ENCODE results near the gene ADGRE2.

The ADGRE2 gene

DNA sequence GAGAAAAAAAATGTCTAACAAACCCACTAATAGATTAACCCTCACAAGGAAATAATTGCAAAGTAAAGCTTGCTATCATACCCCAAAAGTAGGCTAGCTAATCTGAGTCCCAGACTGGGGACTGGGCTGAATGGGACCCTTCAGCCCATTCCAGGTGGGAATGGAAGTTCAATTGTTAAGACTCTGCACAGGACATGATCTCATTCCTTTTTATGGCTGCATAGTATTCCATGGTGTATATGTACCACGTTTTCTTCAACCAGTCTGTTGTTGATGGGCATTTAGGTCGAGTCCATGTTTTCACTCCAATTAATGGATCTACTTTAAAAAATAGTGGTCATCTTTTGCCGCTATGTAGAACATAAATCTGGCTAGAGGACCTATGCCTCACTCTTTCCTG lies 38.7 kb upstream of the ADGRE2 start:
- no peaks in the 10 kb centered on the region for H3K36me3 ChIP-seq (ENCODE audit: control insufficient read depth in 2 of 2, insufficient read depth in 1 of 2, low read length in 2 of 2)
- no peak for TF ChIP-seq ZNF404 (tag by site-specific recombination; IDR thresholded peaks at IDR 0.05)
- TF ChIP-seq ZNF146 (tag by site-specific recombination; IDR thresholded peaks at IDR 0.05): peak; percentile 55; the same call in 1 of the 2 replicates
- H3K4me3 ChIP-seq (ENCODE audit: low read depth, low read length): no peak overlapping the region
- ChIA-PET POLR2A (no interaction called here), CTCF (no interaction called here)
- no peaks in the 10 kb centered on the region for H3K4me1 ChIP-seq (ENCODE audit: control insufficient read depth, insufficient read depth, low read length)
- no peak overlapping the region for H3K27ac ChIP-seq (ENCODE audit: extremely low read depth, low read depth, low read length)
- no peaks in the 10 kb centered on the region for H3K9me3 ChIP-seq (ENCODE audit: control insufficient read depth, insufficient read depth, low read depth, low read length)

DNA sequence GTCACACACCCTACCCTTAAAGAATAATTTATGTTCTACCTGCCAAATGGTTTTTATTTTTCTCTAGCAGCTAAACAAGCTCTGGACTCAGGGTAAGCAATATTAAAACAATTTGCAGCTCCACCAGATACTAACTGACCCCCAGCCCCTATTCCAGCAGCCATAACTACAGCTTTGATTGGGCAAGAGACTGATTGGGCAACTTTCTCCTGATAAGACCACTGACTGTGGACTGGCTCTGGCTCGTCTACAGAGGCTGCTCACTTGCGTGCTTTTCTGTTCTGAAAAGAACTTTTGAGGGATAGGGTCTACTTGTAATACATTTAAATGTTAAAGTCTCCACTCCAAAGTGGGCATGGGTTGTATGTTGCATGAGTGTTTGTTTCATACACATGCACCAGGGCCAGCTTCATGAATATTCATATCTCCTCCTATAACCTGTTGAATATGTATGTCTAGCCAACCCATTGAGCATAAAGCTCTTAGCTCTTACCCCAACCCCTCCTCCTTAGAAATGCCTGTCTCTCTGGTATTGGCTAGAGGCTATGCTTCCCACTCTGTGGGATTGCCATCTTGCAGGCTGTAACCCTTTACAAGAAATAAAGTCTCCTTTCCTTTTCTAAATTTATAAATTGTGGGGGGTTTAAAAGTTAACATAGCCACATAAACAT lies 36.8 kb upstream of the ADGRE2 start:
- POLR2A ChIA-PET: no interaction called here
- H3K9me3 ChIP-seq (ENCODE audit: control insufficient read depth, insufficient read depth, low read depth, low read length): no peaks in the 10 kb centered on the region

DNA sequence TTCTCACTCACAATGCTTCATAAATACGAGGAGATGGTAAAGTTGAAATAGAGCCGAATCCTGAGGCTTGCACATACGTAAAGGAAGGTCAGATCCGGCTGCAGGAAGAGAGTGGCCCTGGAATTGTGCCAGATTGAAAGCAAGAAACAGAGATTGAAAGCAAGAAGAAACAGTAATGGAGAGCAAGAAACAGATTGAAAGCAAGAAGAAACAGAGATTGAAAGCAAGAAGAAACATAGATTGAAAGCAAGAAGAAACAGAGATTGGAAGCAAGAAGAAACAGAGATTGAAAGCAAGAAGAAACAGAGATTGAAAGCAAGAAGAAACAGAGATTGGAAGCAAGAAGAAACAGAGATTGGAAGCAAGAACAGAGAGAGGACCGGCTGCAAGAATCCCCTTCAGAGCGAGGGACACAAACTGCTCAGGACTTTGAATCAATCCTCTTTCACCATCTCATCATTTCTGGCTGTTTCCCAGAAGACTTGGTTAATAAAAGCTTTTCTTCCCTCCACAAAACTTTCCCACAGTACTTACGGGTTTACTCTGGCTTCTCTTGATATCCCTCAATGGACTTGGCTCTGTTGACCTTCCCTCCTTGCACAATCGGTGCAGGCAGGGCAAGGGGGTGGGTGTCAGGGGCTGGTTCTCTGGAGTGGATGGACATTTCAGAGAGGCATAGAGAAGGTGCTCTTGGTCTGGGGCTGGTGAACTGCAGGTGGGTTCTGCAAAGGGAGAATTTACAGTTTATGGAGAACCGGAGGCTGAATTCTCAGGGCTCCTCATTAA lies 31.1 kb upstream of the ADGRE2 start:
- H3K27ac ChIP-seq (ENCODE audit: extremely low read depth, low read depth, low read length): no peak overlapping the region
- H3K36me3 ChIP-seq (ENCODE audit: control insufficient read depth in 2 of 2, insufficient read depth in 1 of 2, low read length in 2 of 2): no peaks in the 10 kb centered on the region
- H3K4me1 ChIP-seq (ENCODE audit: control insufficient read depth, insufficient read depth, low read length): no peaks in the 10 kb centered on the region
- no peak overlapping the region for H3K4me3 ChIP-seq (ENCODE audit: low read depth, low read length)
- no peaks in the 10 kb centered on the region for H3K9me3 ChIP-seq (ENCODE audit: control insufficient read depth, insufficient read depth, low read depth, low read length)
- ChIA-PET POLR2A (no interaction called here), CTCF (no interaction called here)
- TF ChIP-seq ZBTB17 (tag by site-specific recombination; IDR thresholded peaks at IDR 0.05) (peak; percentile 47; the same call in 1 of the 2 replicates), ZNF132 (tag by site-specific recombination; IDR thresholded peaks at IDR 0.05; ENCODE audit: borderline replicate concordance) (no peak)

More for the DNA sequence above, 36.8 kb upstream of the ADGRE2 start:
- TF ChIP-seq ZNF335 (tag by site-specific recombination; conservative IDR thresholded peaks at IDR 0.05): no peak
- TF ChIP-seq SCRT2 (tag by site-specific recombination; IDR thresholded peaks at IDR 0.05): peak; percentile 21; the same call in 1 of the 2 replicates
- Histone ChIP-seq H3K36me3 (ENCODE audit: control insufficient read depth in 2 of 2, insufficient read depth in 1 of 2, low read length in 2 of 2) (no peaks in the 10 kb centered on the region), H3K4me1 (ENCODE audit: control insufficient read depth, insufficient read depth, low read length) (no peaks in the 10 kb centered on the region), H3K4me3 (ENCODE audit: low read depth, low read length) (no peak overlapping the region), H3K27ac (ENCODE audit: extremely low read depth, low read depth, low read length) (no peak overlapping the region)
- CTCF ChIA-PET: no interaction called here

DNA sequence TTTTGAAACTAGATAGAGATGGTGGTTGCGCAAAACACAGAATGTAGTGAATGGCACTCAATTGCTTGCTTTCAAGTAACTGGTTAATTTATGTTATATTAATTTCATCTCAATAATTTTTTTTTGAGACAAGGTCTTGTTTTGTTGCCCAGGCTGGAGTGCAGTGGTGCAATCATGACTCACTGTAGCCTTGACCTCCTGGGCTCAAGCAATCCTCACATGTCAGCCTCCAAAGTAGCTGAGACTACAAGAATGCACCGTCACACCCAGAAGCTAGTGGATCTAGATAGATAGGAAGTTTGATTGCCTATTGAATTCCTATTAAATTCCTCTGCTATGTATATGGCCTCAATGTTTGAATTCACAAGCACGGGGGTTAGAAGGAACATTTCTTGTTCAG lies 26.4 kb upstream of the ADGRE2 start:
- Histone ChIP-seq H3K36me3 (ENCODE audit: control insufficient read depth in 2 of 2, insufficient read depth in 1 of 2, low read length in 2 of 2) (no peaks in the 10 kb centered on the region), H3K9me3 (ENCODE audit: control insufficient read depth, insufficient read depth, low read depth, low read length) (no peaks in the 10 kb centered on the region), H3K4me1 (ENCODE audit: control insufficient read depth, insufficient read depth, low read length) (no peaks in the 10 kb centered on the region), H3K4me3 (ENCODE audit: low read depth, low read length) (no peak overlapping the region), H3K27ac (ENCODE audit: extremely low read depth, low read depth, low read length) (no peak overlapping the region)
- CTCF ChIA-PET: interaction anchor here (0.8 kb wide), 1 partner anchor 113 kb away, joined by 3 read pairs; no protein-coding TSS in a partner anchor
- TF ChIP-seq, protein P1, sequence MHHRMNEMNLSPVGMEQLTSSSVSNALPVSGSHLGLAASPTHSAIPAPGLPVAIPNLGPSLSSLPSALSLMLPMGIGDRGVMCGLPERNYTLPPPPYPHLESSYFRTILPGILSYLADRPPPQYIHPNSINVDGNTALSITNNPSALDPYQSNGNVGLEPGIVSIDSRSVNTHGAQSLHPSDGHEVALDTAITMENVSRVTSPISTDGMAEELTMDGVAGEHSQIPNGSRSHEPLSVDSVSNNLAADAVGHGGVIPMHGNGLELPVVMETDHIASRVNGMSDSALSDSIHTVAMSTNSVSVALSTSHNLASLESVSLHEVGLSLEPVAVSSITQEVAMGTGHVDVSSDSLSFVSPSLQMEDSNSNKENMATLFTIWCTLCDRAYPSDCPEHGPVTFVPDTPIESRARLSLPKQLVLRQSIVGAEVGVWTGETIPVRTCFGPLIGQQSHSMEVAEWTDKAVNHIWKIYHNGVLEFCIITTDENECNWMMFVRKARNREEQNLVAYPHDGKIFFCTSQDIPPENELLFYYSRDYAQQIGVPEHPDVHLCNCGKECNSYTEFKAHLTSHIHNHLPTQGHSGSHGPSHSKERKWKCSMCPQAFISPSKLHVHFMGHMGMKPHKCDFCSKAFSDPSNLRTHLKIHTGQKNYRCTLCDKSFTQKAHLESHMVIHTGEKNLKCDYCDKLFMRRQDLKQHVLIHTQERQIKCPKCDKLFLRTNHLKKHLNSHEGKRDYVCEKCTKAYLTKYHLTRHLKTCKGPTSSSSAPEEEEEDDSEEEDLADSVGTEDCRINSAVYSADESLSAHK (tag by site-specific recombination; IDR thresholded peaks at IDR 0.05): no peak
- no peak for TF ChIP-seq ZNF777 (tag by site-specific recombination; IDR thresholded peaks at IDR 0.05; ENCODE audit: borderline replicate concordance)
- TF ChIP-seq YY2 (tag by site-specific recombination; IDR thresholded peaks at IDR 0.05): no peak
- no peak for TF ChIP-seq ZNF121 (tag by site-specific recombination; IDR thresholded peaks at IDR 0.05)
- no peak for TF ChIP-seq HOXA7 (CRISPR knock-in tag; IDR thresholded peaks at IDR 0.05; ENCODE audit: borderline replicate concordance)
- TF ChIP-seq ZNF114 (tag by site-specific recombination; IDR thresholded peaks at IDR 0.05): no peak
- TF ChIP-seq ZNF274 (IDR thresholded peaks at IDR 0.05; ENCODE audit: low read length): no peak
- TF ChIP-seq ZNF274 (tag by site-specific recombination; IDR thresholded peaks at IDR 0.05; ENCODE audit: borderline replicate concordance): no peak
- POLR2A ChIA-PET: no interaction called here

Measured in HEK293 (cell line).